ENCODE data around the gene ACO1.

- TF ChIP-seq CTCF (conservative IDR thresholded peaks at IDR 0.05; ENCODE audit: low read length) (no peak), EZH2phosphoT487 (IDR thresholded peaks at IDR 0.05; ENCODE audit: borderline replicate concordance) (no peak)
Observed at GRCh38 chr9:32405506-32405905, 21.1 kb downstream of the ACO1 start.

All from Loucy (cell line).